HEK293 (cell line): ENCODE data around the gene RAB1A.

Experiments
- BCL11A ChIP-seq: fragments of 450-650 bp; formaldehyde crosslinking; IDR thresholded peaks from 2 replicates; pipeline ENCODE4 v1.5.1; 2016; ENCODE audit warnings: low read depth, missing biosample characterization, missing genetic modification characterization
- GLIS1 ChIP-seq: fragments of 450-650 bp; formaldehyde crosslinking; IDR thresholded peaks from 2 replicates; pipeline ENCODE4 v1.5.1; 2016; ENCODE audit warnings: missing biosample characterization, missing genetic modification characterization
- IKZF3 ChIP-seq: fragments of 450-650 bp; IDR thresholded peaks from 2 replicates; pipeline ENCODE4 v1.5.0; 2018; ENCODE audit warnings: missing biosample characterization, mild to moderate bottlenecking, missing genetic modification characterization, moderate library complexity
- KLF7 ChIP-seq: fragments of 450-650 bp; formaldehyde crosslinking; IDR thresholded peaks from 2 replicates; pipeline ENCODE4 v1.5.1; 2016; ENCODE audit warnings: missing biosample characterization, missing genetic modification characterization, borderline replicate concordance
- KLF9 ChIP-seq: fragments of 450-650 bp; formaldehyde crosslinking; IDR thresholded peaks from 2 replicates; pipeline ENCODE4 v1.5.1; 2016; ENCODE audit warnings: missing biosample characterization, missing genetic modification characterization, low read depth
- OVOL3 ChIP-seq: fragments of 450-650 bp; formaldehyde crosslinking; IDR thresholded peaks from 2 replicates; pipeline ENCODE4 v1.5.1; 2016; ENCODE audit warnings: missing biosample characterization, missing genetic modification characterization
- PATZ1 ChIP-seq: fragments of 450-650 bp; formaldehyde crosslinking; IDR thresholded peaks from 2 replicates; pipeline ENCODE4 v1.5.1; 2016; ENCODE audit warnings: missing biosample characterization, missing genetic modification characterization
- SP2 ChIP-seq: fragments of 450-650 bp; formaldehyde crosslinking; IDR thresholded peaks from 2 replicates; pipeline ENCODE4 v1.5.1; 2016; ENCODE audit warnings: missing biosample characterization, missing genetic modification characterization
- SP3 ChIP-seq: fragments of 450-650 bp; formaldehyde crosslinking; IDR thresholded peaks from 2 replicates; pipeline ENCODE4 v1.5.1; 2016; ENCODE audit warnings: missing biosample characterization, missing genetic modification characterization
- YY1 ChIP-seq: fragments of 450-650 bp; formaldehyde crosslinking; IDR thresholded peaks from 2 replicates; pipeline ENCODE4 v1.5.1; 2018; ENCODE audit warnings: missing biosample characterization, missing genetic modification characterization
- ZBTB11 ChIP-seq: fragments of 450-650 bp; formaldehyde crosslinking; conservative IDR thresholded peaks from 2 replicates; pipeline ENCODE4 v1.5.1; 2016; ENCODE audit warnings: low read depth, missing biosample characterization, missing genetic modification characterization
- ZBTB21 ChIP-seq: fragments of 450-650 bp; formaldehyde crosslinking; IDR thresholded peaks from 2 replicates; pipeline ENCODE4 v1.5.1; 2017; ENCODE audit warnings: missing biosample characterization, missing genetic modification characterization
- ZBTB7A ChIP-seq: fragments of 450-650 bp; formaldehyde crosslinking; IDR thresholded peaks from 2 replicates; pipeline ENCODE4 v1.5.1; 2016; ENCODE audit warnings: low read depth, missing biosample characterization, missing genetic modification characterization
- ZIC2 ChIP-seq: fragments of 450-650 bp; formaldehyde crosslinking; IDR thresholded peaks from 2 replicates; pipeline ENCODE4 v1.5.1; 2016; ENCODE audit warnings: missing biosample characterization, missing genetic modification characterization
- ZNF10 ChIP-seq: fragments of 450-650 bp; formaldehyde crosslinking; IDR thresholded peaks from 2 replicates; pipeline ENCODE4 v1.5.1; 2017; ENCODE audit warnings: missing biosample characterization, missing genetic modification characterization
- ZNF324 ChIP-seq: fragments of 450-650 bp; formaldehyde crosslinking; IDR thresholded peaks from 2 replicates; pipeline ENCODE4 v1.5.1; 2016; ENCODE audit warnings: missing biosample characterization, missing genetic modification characterization
- ZNF366 ChIP-seq: fragments of 450-650 bp; formaldehyde crosslinking; conservative IDR thresholded peaks from 2 replicates; pipeline ENCODE4 v1.5.1; 2016; ENCODE audit warnings: missing biosample characterization, missing genetic modification characterization
- ZNF391 ChIP-seq: fragments of 450-650 bp; formaldehyde crosslinking; IDR thresholded peaks from 2 replicates; pipeline ENCODE4 v1.5.1; 2016; ENCODE audit warnings: low read depth, missing biosample characterization, missing genetic modification characterization, borderline replicate concordance
- ZNF404 ChIP-seq: fragments of 450-650 bp; formaldehyde crosslinking; IDR thresholded peaks from 2 replicates; pipeline ENCODE4 v1.5.1; 2017; ENCODE audit warnings: missing biosample characterization, missing genetic modification characterization
- ZNF423 ChIP-seq: fragments of 450-650 bp; formaldehyde crosslinking; IDR thresholded peaks from 2 replicates; pipeline ENCODE4 v1.5.1; 2016; ENCODE audit warnings: missing biosample characterization, missing genetic modification characterization
- ZNF488 ChIP-seq: fragments of 450-650 bp; formaldehyde crosslinking; IDR thresholded peaks from 2 replicates; pipeline ENCODE4 v1.5.1; 2016; ENCODE audit warnings: missing biosample characterization, missing genetic modification characterization
- ZNF561 ChIP-seq: fragments of 450-650 bp; IDR thresholded peaks from 2 replicates; pipeline ENCODE4 v1.5.1; 2018; ENCODE audit warnings: missing biosample characterization, missing genetic modification characterization, borderline replicate concordance
- ZNF571 ChIP-seq: fragments of 450-650 bp; formaldehyde crosslinking; IDR thresholded peaks from 2 replicates; pipeline ENCODE4 v1.5.0; 2017; ENCODE audit warnings: missing biosample characterization, missing genetic modification characterization
- ZNF610 ChIP-seq: fragments of 450-650 bp; formaldehyde crosslinking; IDR thresholded peaks from 2 replicates; pipeline ENCODE4 v1.5.1; 2016; ENCODE audit warnings: missing biosample characterization, missing genetic modification characterization, borderline replicate concordance
- ZNF624 ChIP-seq: fragments of 450-650 bp; formaldehyde crosslinking; IDR thresholded peaks from 2 replicates; pipeline ENCODE4 v1.5.1; 2017; ENCODE audit warnings: missing biosample characterization, missing genetic modification characterization
- ZNF704 ChIP-seq: fragments of 450-650 bp; formaldehyde crosslinking; IDR thresholded peaks from 2 replicates; pipeline ENCODE4 v1.5.1; 2016; ENCODE audit warnings: missing biosample characterization, missing genetic modification characterization
- ZSCAN23 ChIP-seq: fragments of 450-650 bp; formaldehyde crosslinking; IDR thresholded peaks from 2 replicates; pipeline ENCODE4 v1.5.1; 2016; ENCODE audit warnings: missing biosample characterization, missing genetic modification characterization
- ZSCAN4 ChIP-seq: fragments of 450-650 bp; formaldehyde crosslinking; IDR thresholded peaks from 2 replicates; pipeline ENCODE4 v1.5.1; 2017; ENCODE audit warnings: missing biosample characterization, missing genetic modification characterization
- ZXDB ChIP-seq: fragments of 450-650 bp; formaldehyde crosslinking; IDR thresholded peaks from 2 replicates; pipeline ENCODE4 v1.5.1; 2016; ENCODE audit warnings: missing biosample characterization, missing genetic modification characterization

Gene RAB1A

GRCh38 chr2:65129826-65130663 lies at the start of gene RAB1A (continued):
- TF ChIP-seq ZIC2 (tag by site-specific recombination) (no peak), BCL11A (tag by site-specific recombination) (no peak), ZNF423 (no peak), ZXDB (tag by site-specific recombination) (peak; percentile 93), ZNF10 (tag by site-specific recombination) (no peak), GLIS1 (tag by site-specific recombination) (peak; percentile 21), KLF9 (peak; percentile 51), SP3 (peak; percentile 100), ZNF624 (tag by site-specific recombination) (no peak), ZNF610 (tag by site-specific recombination) (no peak), IKZF3 (tag by site-specific recombination) (no peak), ZNF561 (tag by site-specific recombination) (peak; percentile 54; the same call in 1 of the 2 replicates), ZBTB7A (tag by site-specific recombination) (peak; percentile 45; the same call in 1 of the 2 replicates), ZBTB11 (tag by site-specific recombination) (peak; percentile 91), ZNF391 (no peak), KLF7 (tag by site-specific recombination) (peak; percentile 73; the same call in 1 of the 2 replicates), OVOL3 (tag by site-specific recombination) (no peak), PATZ1 (tag by site-specific recombination) (peak; percentile 97), ZNF324 (tag by site-specific recombination) (no peak), ZSCAN4 (tag by site-specific recombination) (no peak), ZNF488 (tag by site-specific recombination) (no peak), ZSCAN23 (tag by site-specific recombination) (no peak), ZNF404 (tag by site-specific recombination) (no peak), ZNF571 (tag by site-specific recombination) (no peak), ZNF704 (no peak), ZBTB21 (tag by site-specific recombination) (peak; percentile 89), ZNF366 (tag by site-specific recombination) (peak; percentile 58), YY1 (peak; percentile 86), SP2 (tag by site-specific recombination) (peak; percentile 92)
